A549 (cell line): ENCODE results near the gene TBCEL.

ENCODE experiments used
- CEBPB ChIP-seq, 2 experiments: fragments of >200 bp in 1 of 2; sonication (Bioruptor Twin) in 1 of 2; formaldehyde crosslinking in 1 of 2; IDR thresholded peaks; 2 replicates each; pipeline ENCODE4 v1.6.1; 2012 to 2016
- ELK1 ChIP-seq: fragments of 150-350 bp; IDR thresholded peaks from 2 replicates; pipeline ENCODE4 v1.6.1; 2014; ENCODE audit warnings: low read depth, mild to moderate bottlenecking, low read length
- EP300 ChIP-seq, 2 experiments: fragments of >200 bp; sonication (Bioruptor Twin); formaldehyde crosslinking; IDR thresholded peaks; 2 replicates in 1 of 2; 3 replicates in 1 of 2; pipeline ENCODE4 v1.6.1; 2016 to 2017
- ESRRA ChIP-seq: fragments of 150-350 bp; IDR thresholded peaks from 2 replicates; pipeline ENCODE4 v1.6.1; 2014; ENCODE audit warnings: mild to moderate bottlenecking, low read length, borderline replicate concordance
- HDAC2 ChIP-seq: fragments of 200-600 bp; sonication (generic); IDR thresholded peaks from 2 replicates; pipeline ENCODE4 v1.6.1; 2016
- MAFK ChIP-seq: fragments of 450-650 bp; IDR thresholded peaks from 2 replicates; pipeline ENCODE4 v1.6.1; 2014; ENCODE audit not compliant: partially characterized antibody
- POLR2A ChIP-seq: IDR thresholded peaks from 2 replicates; pipeline ENCODE4 v1.6.1; 2012; ENCODE audit warnings: mild to moderate bottlenecking, low read length
- POLR2AphosphoS2 ChIP-seq: conservative IDR thresholded peaks from 2 replicates; pipeline ENCODE4 v1.6.1; 2012; ENCODE audit warnings: low read length, improper control_type of control experiment, inconsistent platforms
- TF ChIP-seq, protein P1 (sequence below): IDR thresholded peaks from 2 replicates; pipeline ENCODE4 v1.6.1; 2012; ENCODE audit warnings: low read depth, borderline replicate concordance
- TF ChIP-seq, protein P2 (sequence below): fragments of >200 bp; sonication (Bioruptor Twin); formaldehyde crosslinking; IDR thresholded peaks from 3 replicates; pipeline ENCODE4 v1.5.1; 2016
- TF ChIP-seq, protein P3 (sequence below): fragments of 200-600 bp; sonication (generic); IDR thresholded peaks from 2 replicates; pipeline ENCODE4 v1.6.1; 2016; ENCODE audit warnings: antibody characterized with exemption, mild to moderate bottlenecking, moderate library complexity

GRCh38 chr11:121134741-121135312, 110.9 kb downstream of the TBCEL start:
- TF ChIP-seq HDAC2, result no peak
- TF ChIP-seq, protein P1, sequence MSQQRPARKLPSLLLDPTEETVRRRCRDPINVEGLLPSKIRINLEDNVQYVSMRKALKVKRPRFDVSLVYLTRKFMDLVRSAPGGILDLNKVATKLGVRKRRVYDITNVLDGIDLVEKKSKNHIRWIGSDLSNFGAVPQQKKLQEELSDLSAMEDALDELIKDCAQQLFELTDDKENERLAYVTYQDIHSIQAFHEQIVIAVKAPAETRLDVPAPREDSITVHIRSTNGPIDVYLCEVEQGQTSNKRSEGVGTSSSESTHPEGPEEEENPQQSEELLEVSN, result no peak
- TF ChIP-seq CEBPB (IDR thresholded peaks at IDR 0.05), result no peak
- TF ChIP-seq POLR2AphosphoS2, result no peak
- no peak for TF ChIP-seq POLR2A
- TF ChIP-seq, protein P2, sequence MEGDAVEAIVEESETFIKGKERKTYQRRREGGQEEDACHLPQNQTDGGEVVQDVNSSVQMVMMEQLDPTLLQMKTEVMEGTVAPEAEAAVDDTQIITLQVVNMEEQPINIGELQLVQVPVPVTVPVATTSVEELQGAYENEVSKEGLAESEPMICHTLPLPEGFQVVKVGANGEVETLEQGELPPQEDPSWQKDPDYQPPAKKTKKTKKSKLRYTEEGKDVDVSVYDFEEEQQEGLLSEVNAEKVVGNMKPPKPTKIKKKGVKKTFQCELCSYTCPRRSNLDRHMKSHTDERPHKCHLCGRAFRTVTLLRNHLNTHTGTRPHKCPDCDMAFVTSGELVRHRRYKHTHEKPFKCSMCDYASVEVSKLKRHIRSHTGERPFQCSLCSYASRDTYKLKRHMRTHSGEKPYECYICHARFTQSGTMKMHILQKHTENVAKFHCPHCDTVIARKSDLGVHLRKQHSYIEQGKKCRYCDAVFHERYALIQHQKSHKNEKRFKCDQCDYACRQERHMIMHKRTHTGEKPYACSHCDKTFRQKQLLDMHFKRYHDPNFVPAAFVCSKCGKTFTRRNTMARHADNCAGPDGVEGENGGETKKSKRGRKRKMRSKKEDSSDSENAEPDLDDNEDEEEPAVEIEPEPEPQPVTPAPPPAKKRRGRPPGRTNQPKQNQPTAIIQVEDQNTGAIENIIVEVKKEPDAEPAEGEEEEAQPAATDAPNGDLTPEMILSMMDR, result no peak
- no peak for TF ChIP-seq ESRRA
- no peak for TF ChIP-seq MAFK
- TF ChIP-seq, protein P3, sequence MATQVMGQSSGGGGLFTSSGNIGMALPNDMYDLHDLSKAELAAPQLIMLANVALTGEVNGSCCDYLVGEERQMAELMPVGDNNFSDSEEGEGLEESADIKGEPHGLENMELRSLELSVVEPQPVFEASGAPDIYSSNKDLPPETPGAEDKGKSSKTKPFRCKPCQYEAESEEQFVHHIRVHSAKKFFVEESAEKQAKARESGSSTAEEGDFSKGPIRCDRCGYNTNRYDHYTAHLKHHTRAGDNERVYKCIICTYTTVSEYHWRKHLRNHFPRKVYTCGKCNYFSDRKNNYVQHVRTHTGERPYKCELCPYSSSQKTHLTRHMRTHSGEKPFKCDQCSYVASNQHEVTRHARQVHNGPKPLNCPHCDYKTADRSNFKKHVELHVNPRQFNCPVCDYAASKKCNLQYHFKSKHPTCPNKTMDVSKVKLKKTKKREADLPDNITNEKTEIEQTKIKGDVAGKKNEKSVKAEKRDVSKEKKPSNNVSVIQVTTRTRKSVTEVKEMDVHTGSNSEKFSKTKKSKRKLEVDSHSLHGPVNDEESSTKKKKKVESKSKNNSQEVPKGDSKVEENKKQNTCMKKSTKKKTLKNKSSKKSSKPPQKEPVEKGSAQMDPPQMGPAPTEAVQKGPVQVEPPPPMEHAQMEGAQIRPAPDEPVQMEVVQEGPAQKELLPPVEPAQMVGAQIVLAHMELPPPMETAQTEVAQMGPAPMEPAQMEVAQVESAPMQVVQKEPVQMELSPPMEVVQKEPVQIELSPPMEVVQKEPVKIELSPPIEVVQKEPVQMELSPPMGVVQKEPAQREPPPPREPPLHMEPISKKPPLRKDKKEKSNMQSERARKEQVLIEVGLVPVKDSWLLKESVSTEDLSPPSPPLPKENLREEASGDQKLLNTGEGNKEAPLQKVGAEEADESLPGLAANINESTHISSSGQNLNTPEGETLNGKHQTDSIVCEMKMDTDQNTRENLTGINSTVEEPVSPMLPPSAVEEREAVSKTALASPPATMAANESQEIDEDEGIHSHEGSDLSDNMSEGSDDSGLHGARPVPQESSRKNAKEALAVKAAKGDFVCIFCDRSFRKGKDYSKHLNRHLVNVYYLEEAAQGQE, result no peak
- no peak for TF ChIP-seq EP300 (IDR thresholded peaks at IDR 0.05)
- TF ChIP-seq ELK1, result no peak
